HCT116 (cell line): Measurements from ENCODE around the gene USF2.

ENCODE experiments used
- EZH2phosphoT487 ChIP-seq: fragments of 200-600 bp; IDR thresholded peaks from 2 replicates; pipeline ENCODE4 v1.6.1; 2018; ENCODE audit warnings: antibody characterized with exemption, borderline replicate concordance
- POLR2A ChIP-seq: IDR thresholded peaks from 2 replicates; pipeline ENCODE4 v1.7.0; 2011; ENCODE audit warnings: borderline replicate concordance; ENCODE audit not compliant: insufficient read depth, insufficient read length; ENCODE audit errors: extremely low read depth
- SP1 ChIP-seq: IDR thresholded peaks from 2 replicates; pipeline ENCODE4 v1.6.1; 2012; ENCODE audit warnings: low read depth
- YY1 ChIP-seq: IDR thresholded peaks from 2 replicates; pipeline ENCODE4 v1.6.1; 2011; ENCODE audit warnings: low read length, low read depth, moderate library complexity, mild to moderate bottlenecking; ENCODE audit not compliant: insufficient replicate concordance; ENCODE audit errors: extremely low read depth
- TF ChIP-seq, protein P1 (sequence below), 3 experiments: fragments of 200-600 bp in 1 of 3; sonication (generic) in 1 of 3; IDR thresholded peaks in 2 of 3; conservative IDR thresholded peaks in 1 of 3; 2 replicates each; pipeline ENCODE4 v1.5.1; 2012 to 2017; ENCODE audit warnings: low read depth in 2 of 3, low read length in 2 of 3, antibody characterized with exemption in 1 of 3, borderline replicate concordance in 1 of 3, control low read depth in 1 of 3, mild to moderate bottlenecking in 1 of 3, mixed read lengths in 1 of 3, mixed run types in 1 of 3, moderate library complexity in 1 of 3; ENCODE audit not compliant: insufficient read depth in 1 of 3

DNA sequence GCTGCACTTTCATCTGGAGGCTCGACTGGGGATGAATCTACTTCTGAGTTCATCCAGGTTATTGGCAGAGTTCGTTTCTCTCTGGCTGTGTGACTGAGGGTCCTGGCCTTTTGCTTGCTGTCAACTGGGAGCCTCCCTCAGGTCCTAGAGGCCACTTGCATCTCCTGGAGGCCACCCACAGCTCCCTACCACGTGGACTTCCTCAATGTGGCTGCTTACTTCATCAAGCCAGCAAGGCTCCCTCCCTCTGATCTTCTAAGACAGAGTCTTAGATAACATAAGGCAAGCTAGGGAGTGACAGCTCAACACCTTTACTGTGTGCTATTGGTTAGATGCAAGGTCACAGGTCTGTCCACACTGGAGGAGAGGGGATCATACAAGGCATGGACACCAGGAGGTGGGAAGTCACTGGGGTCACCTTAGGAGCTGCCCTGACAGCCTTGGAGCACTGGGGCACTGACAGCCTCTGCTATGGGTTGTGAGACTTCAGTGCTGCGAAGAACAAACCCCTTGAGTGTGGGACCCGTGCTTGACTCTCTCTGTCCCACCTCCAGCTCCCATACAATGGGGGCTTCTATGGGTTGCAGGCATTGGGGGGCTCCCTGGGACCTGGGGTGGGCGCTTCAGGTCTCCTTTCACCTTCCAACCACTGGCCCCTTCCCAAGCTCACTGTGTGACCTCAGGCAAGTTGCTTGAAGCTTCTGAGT lies 45.5 kb upstream of the USF2 start:
- TF ChIP-seq, protein P1, sequence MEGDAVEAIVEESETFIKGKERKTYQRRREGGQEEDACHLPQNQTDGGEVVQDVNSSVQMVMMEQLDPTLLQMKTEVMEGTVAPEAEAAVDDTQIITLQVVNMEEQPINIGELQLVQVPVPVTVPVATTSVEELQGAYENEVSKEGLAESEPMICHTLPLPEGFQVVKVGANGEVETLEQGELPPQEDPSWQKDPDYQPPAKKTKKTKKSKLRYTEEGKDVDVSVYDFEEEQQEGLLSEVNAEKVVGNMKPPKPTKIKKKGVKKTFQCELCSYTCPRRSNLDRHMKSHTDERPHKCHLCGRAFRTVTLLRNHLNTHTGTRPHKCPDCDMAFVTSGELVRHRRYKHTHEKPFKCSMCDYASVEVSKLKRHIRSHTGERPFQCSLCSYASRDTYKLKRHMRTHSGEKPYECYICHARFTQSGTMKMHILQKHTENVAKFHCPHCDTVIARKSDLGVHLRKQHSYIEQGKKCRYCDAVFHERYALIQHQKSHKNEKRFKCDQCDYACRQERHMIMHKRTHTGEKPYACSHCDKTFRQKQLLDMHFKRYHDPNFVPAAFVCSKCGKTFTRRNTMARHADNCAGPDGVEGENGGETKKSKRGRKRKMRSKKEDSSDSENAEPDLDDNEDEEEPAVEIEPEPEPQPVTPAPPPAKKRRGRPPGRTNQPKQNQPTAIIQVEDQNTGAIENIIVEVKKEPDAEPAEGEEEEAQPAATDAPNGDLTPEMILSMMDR (IDR thresholded peaks at IDR 0.05 in 2 of 3, conservative IDR thresholded peaks at IDR 0.05 in 1 of 3; ENCODE audit: borderline replicate concordance in 1 of 3, insufficient read depth in 1 of 3, low read depth in 2 of 3, low read length in 2 of 3) = no peak
- TF ChIP-seq POLR2A = no peak
- no peak for TF ChIP-seq EZH2phosphoT487
- no peak for TF ChIP-seq YY1
- TF ChIP-seq SP1 = no peak
